Gastrocnemius medialis (tissue), 4 donors: Measurements from ENCODE around the gene CACUL1. TPM values are rescaled to one million over a fixed set of nuclear protein-coding genes. Genes with fewer than 3 reads are reported as not detected.
"Not testable (repeated sequence)": the region's sequence is repeated elsewhere in the genome, so short reads cannot be mapped to it uniquely, and the experiment has no call there.

Source experiments
- ATAC-seq, 2 donors: fragments of 150-250 bp; one replicate each; pipeline ENCODE4 v1.9.1; 2016
- DNase-seq, 2 donors: peaks; one replicate each; pipeline ENCODE4 v3.0.0-alpha.2; 2019
- H3K27ac ChIP-seq, 4 donors: fragments of 200-600 bp; sonication (generic); 1 replicate in 1 of 4; 2 replicates in 3 of 4; pipeline ENCODE4 v1.5.1; 2016 to 2018; ENCODE audit warnings: mild to moderate bottlenecking in 2 of 4, moderate library complexity in 1 of 4
- H3K27me3 ChIP-seq, 3 donors: fragments of 200-600 bp; sonication (generic) in 2 of 3; 1 replicate in 1 of 3; 2 replicates in 2 of 3; pipeline versions ENCODE4 v1.5.1 to v1.6.0; 2016 to 2019; ENCODE audit warnings: mild to moderate bottlenecking in 1 of 3, moderate library complexity in 1 of 3
- H3K36me3 ChIP-seq, 2 donors: fragments of 200-600 bp; sonication (generic) in 1 of 2; one replicate each; pipeline ENCODE4 v1.5.1; 2017 to 2018
- H3K4me1 ChIP-seq, 2 donors: fragments of 200-600 bp; sonication (generic) in 1 of 2; one replicate each; pipeline ENCODE4 v1.5.1; 2016 to 2017; ENCODE audit warnings: mild to moderate bottlenecking in 2 of 2
- H3K4me3 ChIP-seq, 4 donors: fragments of 200-600 bp; sonication (generic) in 3 of 4; 1 replicate in 1 of 4; 2 replicates in 3 of 4; pipeline ENCODE4 v1.5.1; 2016 to 2019; ENCODE audit warnings: mild to moderate bottlenecking in 2 of 4
- H3K9me3 ChIP-seq, 3 donors: fragments of 200-600 bp; sonication (generic) in 2 of 3; 1 replicate in 1 of 3; 2 replicates in 2 of 3; pipeline ENCODE4 v1.5.1; 2016 to 2019
- CTCF ChIP-seq, 5 experiments: fragments of 450-650 bp in 3 of 5; fragments of 200-600 bp in 2 of 5; sonication (generic) in 2 of 5; IDR thresholded peaks in 4 of 5; conservative IDR thresholded peaks in 1 of 5; 1 replicate in 4 of 5; 2 replicates in 1 of 5; pipeline ENCODE4 v1.5.1; 2016 to 2019; ENCODE audit warnings: antibody characterized with exemption in 5 of 5, mild to moderate bottlenecking in 3 of 5, moderate library complexity in 3 of 5
- POLR2A ChIP-seq, 2 donors: fragments of 450-650 bp; IDR thresholded peaks; one replicate each; pipeline ENCODE4 v1.6.1; 2017; ENCODE audit warnings: antibody characterized with exemption in 2 of 2, mild to moderate bottlenecking in 2 of 2, moderate library complexity in 2 of 2
- in situ Hi-C, 4 donors: fragments of 200-750 bp; cut with MboI; loops; one replicate each; pipeline versions ENCODE4 v1.15.0 to v1.8.0; 2017; ENCODE audit warnings: low sequenced_read_pairs in 4 of 4
- intact Hi-C: fragments of 100-400 bp; cut with DNase I; formaldehyde crosslinking; loops from one replicate; pipeline ENCODE4 v1.15.1; 2023; ENCODE audit warnings: low total_unique reads
- total RNA-seq, 4 donors: library from RNA; depleted of rRNA; stranded (reverse); fragments of >200 nt; gene quantifications; one replicate each; pipeline versions ENCODE4 v1.1.0 to v1.2.3, GENCODE V29; 2016

Gene CACUL1
- total RNA-seq, 4 donors from 2014 or later: 28.5 to 59.5 (median 38.2) TPM

- Histone ChIP-seq H3K4me3 (no peak overlapping the region), H3K9me3 (no peaks in the 10 kb centered on the region), H3K27ac (no peak overlapping the region), H3K4me1 (no peaks in the 10 kb centered on the region), H3K27me3 (peaks cover 0 to 7% (median 3%) of the 10 kb centered on the region in 3 donors), H3K36me3 (no peaks in the 10 kb centered on the region)
- no peak for DNase-seq
- in situ Hi-C loops: no loop called here
- intact Hi-C loops: no loop called here
- TF ChIP-seq POLR2A (IDR thresholded peaks at IDR 0.05) (no peak), CTCF (IDR thresholded peaks at IDR 0.05 in 4 of 5, conservative IDR thresholded peaks at IDR 0.05 in 1 of 5) (no peak)
- no peak for ATAC-seq
These were observed 92.3 kb downstream of the CACUL1 start for GRCh38 chr10:118662228-118663035.

- Histone ChIP-seq H3K36me3 (no peaks in the 10 kb centered on the region), H3K27me3 (peaks cover 0 to 3% (median 0%) of the 10 kb centered on the region in 3 donors), H3K9me3 (no peaks in the 10 kb centered on the region), H3K27ac (no peak overlapping the region), H3K4me3 (no peak overlapping the region), H3K4me1 (no peaks in the 10 kb centered on the region)
- in situ Hi-C loops (no loop called here), intact Hi-C loops (no loop called here)
- TF ChIP-seq POLR2A (IDR thresholded peaks at IDR 0.05): no peak
- no peak for TF ChIP-seq CTCF (IDR thresholded peaks at IDR 0.05 in 4 of 5, conservative IDR thresholded peaks at IDR 0.05 in 1 of 5)
- ATAC-seq (no peak), DNase-seq (no peak)
These were observed 96.0 kb downstream of the CACUL1 start for GRCh38 chr10:118658762-118659161.

- H3K27me3 ChIP-seq, H3K27ac ChIP-seq, H3K9me3 ChIP-seq, ATAC-seq, H3K36me3 ChIP-seq, intact Hi-C loops, H3K4me1 ChIP-seq, H3K4me3 ChIP-seq, in situ Hi-C loops, DNase-seq: not testable (repeated sequence)
These were observed 96.6 kb downstream of the CACUL1 start for GRCh38 chr10:118658168-118658567.

- intact Hi-C loops, H3K4me1 ChIP-seq, ATAC-seq, in situ Hi-C loops, H3K9me3 ChIP-seq, H3K27me3 ChIP-seq, H3K27ac ChIP-seq, H3K4me3 ChIP-seq, DNase-seq, H3K36me3 ChIP-seq: not testable (repeated sequence)
These were observed 109.5 kb downstream of the CACUL1 start for GRCh38 chr10:118645294-118645693.

- no peak for TF ChIP-seq POLR2A (IDR thresholded peaks at IDR 0.05)
- TF ChIP-seq CTCF (IDR thresholded peaks at IDR 0.05 in 4 of 5, conservative IDR thresholded peaks at IDR 0.05 in 1 of 5): no peak
- no peak for ATAC-seq
- H3K4me1 ChIP-seq: no peaks in the 10 kb centered on the region
- no peak overlapping the region for H3K27ac ChIP-seq
- no peak for DNase-seq
- no peaks in the 10 kb centered on the region for H3K9me3 ChIP-seq
- intact Hi-C loops: no loop called here
- no peaks in the 10 kb centered on the region for H3K27me3 ChIP-seq
- H3K36me3 ChIP-seq: no peaks in the 10 kb centered on the region
- in situ Hi-C loops: no loop called here
- no peak overlapping the region for H3K4me3 ChIP-seq
These were observed 112.5 kb downstream of the CACUL1 start for GRCh38 chr10:118642228-118642627.
